Lower leg skin (tissue), 3 donors: ENCODE results near the gene UBE2E2.

Experiments
- CTCF ChIP-seq, 3 donors: fragments of 450-650 bp; IDR thresholded peaks; one replicate each; pipeline ENCODE4 v1.5.1; 2016; ENCODE audit warnings: antibody characterized with exemption in 3 of 3, mild to moderate bottlenecking in 3 of 3, moderate library complexity in 2 of 3
- POLR2A ChIP-seq, 2 donors: fragments of 450-650 bp; IDR thresholded peaks; one replicate each; pipeline ENCODE4 v1.6.1; 2016 to 2017; ENCODE audit warnings: antibody characterized with exemption in 2 of 2, mild to moderate bottlenecking in 1 of 2, moderate library complexity in 1 of 2

GRCh38 chr3:23437484-23438145 is 234.5 kb downstream of the UBE2E2 start:
- TF ChIP-seq POLR2A (IDR thresholded peaks at IDR 0.05) (no peak), CTCF (IDR thresholded peaks at IDR 0.05) (no peak)
